SJSA1 (cell line): ENCODE results near the gene NUDT3. TPM values are rescaled to one million over a fixed set of nuclear protein-coding genes. Genes with fewer than 3 reads are reported as not detected.
"Not testable (repeated sequence)": the region's sequence is repeated elsewhere in the genome, so short reads cannot be mapped to it uniquely, and the experiment has no call there.

Experiments used
- DNase-seq, 2 experiments: peaks; one replicate each; pipeline ENCODE4 v3.0.0-alpha.2; 2015 to 2020; ENCODE audit warnings: low spot score in 2 of 2, low read depth in 1 of 2
- H3K27ac ChIP-seq: fragments of 250-450 bp; sonication (Bioruptor Pico); 2 replicates; pipeline ENCODE4 v1.5.1; 2020; ENCODE audit warnings: mild to moderate bottlenecking, moderate library complexity
- H3K27me3 ChIP-seq: fragments of 250-450 bp; sonication (Bioruptor Pico); replicated peaks from 2 replicates; pipeline ENCODE4 v1.5.1; 2020; ENCODE audit warnings: mild to moderate bottlenecking, moderate library complexity
- H3K36me3 ChIP-seq: fragments of 250-450 bp; sonication (Bioruptor Pico); 2 replicates; pipeline ENCODE4 v1.5.1; 2020; ENCODE audit warnings: mild to moderate bottlenecking
- H3K4me1 ChIP-seq: fragments of 250-450 bp; sonication (Bioruptor Pico); replicated peaks from 2 replicates; pipeline ENCODE4 v1.6.1; 2021; ENCODE audit warnings: mild to moderate bottlenecking
- H3K4me3 ChIP-seq: fragments of 250-450 bp; sonication (Bioruptor Pico); 2 replicates; pipeline ENCODE4 v1.5.1; 2020; ENCODE audit warnings: mild to moderate bottlenecking
- H3K9me3 ChIP-seq: fragments of 250-450 bp; sonication (Bioruptor Pico); replicated peaks from 2 replicates; pipeline ENCODE4 v1.5.1; 2020; ENCODE audit warnings: mild to moderate bottlenecking
- total RNA-seq: library from RNA; depleted of rRNA; stranded (reverse); fragments of >200 nt; shearing (Covaris generic); gene quantifications from 2 replicates; pipeline ENCODE4 v1.2.3, GENCODE V29; 2014

Gene NUDT3
- total RNA-seq, 1 experiment from 2014 or later = 20.2 TPM

DNA sequence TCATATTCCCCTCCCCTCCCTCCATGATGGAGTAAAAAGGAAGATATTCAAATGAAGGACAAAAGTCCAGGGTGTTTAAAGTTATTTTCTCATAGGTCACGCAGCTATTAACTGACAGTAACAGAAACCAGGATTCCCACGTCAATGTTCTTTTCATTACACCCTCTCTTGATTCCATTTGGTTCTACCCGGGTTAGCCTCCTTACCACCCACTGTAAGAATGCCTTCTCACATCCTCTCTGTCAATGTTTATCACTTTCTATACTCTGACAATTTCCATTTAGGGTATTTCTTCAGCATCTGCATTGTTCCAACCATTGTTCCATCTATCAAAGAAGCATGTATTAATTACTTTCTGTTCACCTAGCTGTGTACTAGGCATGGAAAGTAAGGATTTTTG is 52.1 kb downstream of the NUDT3 start:
- no peak overlapping the region for H3K27ac ChIP-seq
- H3K27me3 ChIP-seq = no peaks in the 10 kb centered on the region
- H3K4me1 ChIP-seq = no peaks in the 10 kb centered on the region
- no peaks in the 10 kb centered on the region for H3K9me3 ChIP-seq
- no peak overlapping the region for H3K4me3 ChIP-seq
- peaks cover 10% of the 10 kb centered on the region for H3K36me3 ChIP-seq
- DNase-seq = no peak

DNA sequence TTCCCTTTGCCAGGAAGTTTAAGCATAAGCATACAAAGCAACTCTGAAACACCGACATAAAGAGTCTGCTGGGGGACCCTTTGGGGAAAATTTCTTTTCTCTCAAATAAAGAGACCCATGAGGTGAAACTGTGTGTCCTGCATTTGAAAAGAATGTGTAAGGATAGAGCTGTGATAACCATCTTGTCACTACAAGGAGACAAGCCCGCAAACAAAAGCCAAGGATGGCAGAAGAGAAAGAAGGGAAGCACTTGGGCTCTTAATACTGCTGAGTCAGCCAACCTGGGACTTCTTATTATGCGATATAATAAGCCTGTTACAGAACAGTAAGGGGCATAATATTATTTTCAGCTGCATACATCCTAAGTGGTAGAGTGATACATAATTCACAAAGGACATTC is 52.5 kb downstream of the NUDT3 start:
- Histone ChIP-seq H3K27me3 (no peaks in the 10 kb centered on the region), H3K36me3 (peaks cover 10% of the 10 kb centered on the region), H3K27ac (no peak overlapping the region), H3K9me3 (no peaks in the 10 kb centered on the region), H3K4me3 (no peak overlapping the region), H3K4me1 (no peaks in the 10 kb centered on the region)
- DNase-seq = no peak

DNA sequence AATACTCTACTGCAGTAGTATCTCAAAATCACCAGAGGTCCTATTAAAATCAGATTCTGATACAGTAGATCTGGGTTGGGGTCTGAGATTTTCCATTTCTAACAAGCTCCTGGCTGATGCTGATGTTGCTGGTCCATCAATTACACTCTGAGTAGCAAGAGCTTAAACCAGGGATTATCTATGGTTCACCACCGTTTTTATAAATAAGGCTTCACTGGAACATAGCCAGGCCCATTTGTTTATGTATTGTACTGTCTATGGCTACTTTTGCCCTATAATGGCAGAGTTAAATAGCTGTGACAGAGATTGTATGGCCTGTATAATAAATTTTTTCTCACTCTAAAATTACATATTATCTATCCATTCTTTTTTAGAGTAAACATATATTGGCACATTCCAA is 53.0 kb downstream of the NUDT3 start:
- DNase-seq = no peak
- no peaks in the 10 kb centered on the region for H3K4me1 ChIP-seq
- no peak overlapping the region for H3K27ac ChIP-seq
- H3K36me3 ChIP-seq = peaks cover 10% of the 10 kb centered on the region
- H3K9me3 ChIP-seq = no peaks in the 10 kb centered on the region
- H3K4me3 ChIP-seq = no peak overlapping the region
- no peaks in the 10 kb centered on the region for H3K27me3 ChIP-seq

DNA sequence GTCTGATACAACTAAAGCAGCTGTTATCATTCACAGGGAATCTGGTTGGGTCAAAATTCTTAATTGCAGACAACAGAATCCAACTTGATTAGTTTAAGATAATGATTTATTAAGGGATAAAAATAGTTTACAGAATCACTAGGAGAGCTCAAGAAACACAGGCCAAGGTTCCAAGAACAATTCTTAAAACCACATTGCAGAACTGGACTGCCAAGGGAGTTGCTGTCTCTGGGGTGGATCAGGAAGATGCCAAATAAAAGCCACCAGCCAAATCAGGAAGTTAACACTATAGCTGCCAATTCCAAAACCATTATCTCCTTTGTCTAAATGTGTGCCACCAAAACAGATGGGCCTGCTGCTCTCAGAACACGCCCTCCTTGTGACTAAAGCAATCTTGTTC is 53.7 kb downstream of the NUDT3 start:
- Histone ChIP-seq H3K9me3 (no peaks in the 10 kb centered on the region), H3K4me3 (no peak overlapping the region), H3K27me3 (no peaks in the 10 kb centered on the region), H3K27ac (no peak overlapping the region), H3K36me3 (peaks cover 10% of the 10 kb centered on the region), H3K4me1 (no peaks in the 10 kb centered on the region)
- no peak for DNase-seq

DNA sequence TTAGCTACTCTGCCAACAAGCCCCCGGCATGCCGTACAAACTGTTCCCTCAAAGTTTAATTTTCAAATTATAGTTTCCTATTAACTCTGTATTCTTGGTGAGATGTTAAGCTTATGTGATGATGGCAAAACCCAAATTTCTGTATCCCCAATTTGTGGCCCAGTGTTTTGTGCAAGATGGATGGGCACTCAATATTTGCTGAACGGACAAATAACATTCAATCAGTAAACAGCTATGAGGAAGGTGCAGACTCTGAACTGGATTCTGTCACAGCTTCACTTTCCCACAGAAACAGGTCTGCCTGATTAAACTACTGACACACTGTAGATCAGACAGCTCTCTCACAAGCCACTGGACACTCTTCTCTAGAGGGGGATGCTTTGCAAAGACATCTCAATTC is 54.1 kb downstream of the NUDT3 start:
- H3K27me3 ChIP-seq = no peaks in the 10 kb centered on the region
- DNase-seq = no peak
- peaks cover 10% of the 10 kb centered on the region for H3K36me3 ChIP-seq
- H3K4me1 ChIP-seq = no peaks in the 10 kb centered on the region
- no peaks in the 10 kb centered on the region for H3K9me3 ChIP-seq
- H3K4me3 ChIP-seq = no peak overlapping the region
- H3K27ac ChIP-seq = no peak overlapping the region

DNA sequence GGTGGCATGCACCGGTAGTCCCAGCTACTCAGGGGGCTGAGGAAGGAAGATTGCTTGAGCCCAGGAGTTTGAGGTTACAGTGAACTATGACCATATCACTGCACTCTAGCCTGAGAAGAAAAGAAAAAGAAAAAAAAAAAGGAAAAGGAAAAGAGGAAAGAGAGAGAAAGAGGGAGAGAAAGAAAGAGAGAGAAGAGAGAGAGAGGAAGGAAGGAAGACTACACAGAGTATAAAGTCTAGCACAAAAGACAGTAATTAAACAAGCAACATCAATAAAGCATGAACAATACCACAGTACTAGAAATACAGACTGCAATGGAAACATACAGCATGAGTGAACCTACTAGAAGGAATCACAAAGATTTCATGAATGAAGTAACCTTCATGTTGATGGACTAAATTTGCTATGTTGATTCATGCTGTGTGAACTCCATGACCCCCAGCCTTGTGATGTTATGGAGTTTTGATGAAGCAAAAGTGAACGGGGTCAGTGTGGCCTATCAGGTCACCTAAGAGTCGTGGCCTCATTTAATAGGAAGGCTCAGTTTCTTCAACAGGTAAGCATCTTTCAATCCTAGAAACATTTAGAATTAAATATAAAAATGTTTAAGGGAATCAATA is 57.6 kb downstream of the NUDT3 start:
- no peak for DNase-seq
- H3K9me3 ChIP-seq = no peaks in the 10 kb centered on the region
- no peak overlapping the region for H3K27ac ChIP-seq
- no peak overlapping the region for H3K4me3 ChIP-seq
- H3K27me3 ChIP-seq = no peaks in the 10 kb centered on the region
- H3K36me3 ChIP-seq = peaks cover 14% of the 10 kb centered on the region
- no peaks in the 10 kb centered on the region for H3K4me1 ChIP-seq

DNA sequence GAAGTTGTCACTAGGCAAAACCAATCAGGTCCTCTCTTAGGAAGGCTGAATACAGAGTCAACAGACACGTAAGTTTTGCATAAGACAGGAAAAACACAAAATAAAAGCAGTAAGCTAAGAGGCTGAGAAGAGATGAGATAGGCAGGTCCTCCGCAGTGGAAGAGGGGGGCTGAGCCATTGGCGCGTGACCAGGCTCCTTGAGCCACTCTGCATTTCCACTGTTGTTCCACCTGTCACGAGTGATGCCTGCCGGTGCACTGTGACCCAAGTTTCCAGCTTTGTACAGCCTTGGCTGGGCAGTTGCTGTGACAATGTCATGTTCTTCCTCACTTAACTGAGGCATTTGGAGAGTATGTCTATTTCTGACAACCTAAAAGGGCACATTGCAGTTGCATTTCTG is 58.6 kb downstream of the NUDT3 start:
- Histone ChIP-seq H3K27ac (no peak overlapping the region), H3K4me3 (no peak overlapping the region)

DNA sequence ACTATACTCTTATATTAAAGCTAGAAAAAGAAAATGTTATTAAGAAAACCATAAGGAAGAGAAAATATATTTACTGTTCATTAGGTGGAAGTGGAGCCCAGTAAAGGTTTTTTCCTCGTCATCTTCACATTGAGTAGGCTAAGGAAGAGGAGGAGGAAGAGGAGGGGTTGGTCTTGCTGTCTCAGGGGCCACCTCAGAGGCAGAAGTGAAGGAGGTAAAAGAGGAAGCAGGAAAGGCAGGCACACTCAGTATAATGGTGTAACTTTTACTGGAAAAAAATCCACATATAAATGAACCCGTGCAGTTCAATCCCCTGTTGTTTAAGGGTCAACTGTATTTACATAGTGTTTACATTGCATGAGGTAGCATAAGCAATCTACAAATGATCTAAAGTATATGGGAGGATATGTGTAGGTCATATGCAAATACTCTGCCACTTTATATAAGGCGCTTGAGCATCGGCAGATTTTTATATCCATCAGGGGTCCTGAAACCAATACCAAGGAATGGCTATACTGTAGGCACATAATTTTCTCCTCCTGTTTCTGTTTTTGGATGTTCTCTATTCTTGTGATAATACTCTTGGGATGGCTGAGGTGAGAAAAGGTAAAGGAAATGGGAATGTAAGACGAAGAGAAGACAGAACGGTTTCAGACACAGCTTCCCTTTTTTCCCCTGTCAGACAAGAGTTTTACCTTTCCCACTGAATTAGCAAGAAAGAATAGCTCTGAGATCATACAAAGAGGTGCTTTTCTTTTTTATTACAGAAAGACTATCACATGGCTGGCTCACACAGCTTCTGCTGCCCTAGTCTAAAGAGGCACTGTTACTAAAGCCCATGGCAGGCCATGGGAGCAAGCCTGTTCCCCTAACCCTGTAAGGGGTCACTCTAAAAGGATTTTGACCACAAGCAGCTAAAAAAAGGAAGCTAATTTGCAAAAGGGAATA is 59.9 kb downstream of the NUDT3 start:
- Histone ChIP-seq H3K36me3 (peaks cover 6% of the 10 kb centered on the region; the same call in 1 of the 2 replicates), H3K27ac (no peak overlapping the region), H3K27me3 (no peaks in the 10 kb centered on the region), H3K4me1 (no peaks in the 10 kb centered on the region), H3K4me3 (no peak overlapping the region), H3K9me3 (no peaks in the 10 kb centered on the region)
- DNase-seq = no peak

More for the DNA sequence above, 58.6 kb downstream of the NUDT3 start:
- H3K4me1 ChIP-seq = no peaks in the 10 kb centered on the region
- peaks cover 6% of the 10 kb centered on the region; the same call in 1 of the 2 replicates for H3K36me3 ChIP-seq
- H3K9me3 ChIP-seq = no peaks in the 10 kb centered on the region
- no peak for DNase-seq
- H3K27me3 ChIP-seq = no peaks in the 10 kb centered on the region

DNA sequence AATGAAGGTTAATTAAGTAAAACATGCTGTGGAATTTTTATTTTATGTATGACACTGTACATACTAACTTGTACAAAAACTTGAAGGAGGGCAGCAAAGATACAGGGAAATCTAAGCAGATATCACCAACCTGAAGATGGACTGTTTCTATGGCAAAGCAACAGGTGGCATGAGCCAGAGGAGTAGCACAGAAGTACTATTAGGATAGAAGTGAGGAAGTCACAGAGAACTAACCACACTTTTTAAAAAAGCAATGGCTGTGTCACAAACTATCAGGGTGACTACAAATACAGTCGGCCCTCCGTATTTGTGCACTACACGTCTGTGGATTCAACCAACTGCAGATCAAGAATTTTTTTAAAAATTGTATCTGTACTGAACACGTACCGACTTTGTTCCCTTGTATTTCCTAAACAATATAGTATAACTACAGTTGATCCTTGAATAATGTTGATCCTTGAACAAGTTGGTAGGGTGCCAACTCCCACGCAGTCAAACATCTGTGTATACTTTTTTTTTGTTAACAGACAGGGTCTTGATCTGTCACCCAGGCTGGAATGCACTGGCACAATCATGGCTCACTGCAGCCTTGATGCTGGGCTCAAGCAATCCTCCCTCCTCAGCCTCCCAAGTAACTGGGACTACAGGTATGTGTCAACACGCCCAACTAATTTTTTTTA is 61.0 kb downstream of the NUDT3 start:
- H3K4me1 ChIP-seq = no peaks in the 10 kb centered on the region
- DNase-seq = no peak
- peaks cover 6% of the 10 kb centered on the region; the same call in 1 of the 2 replicates for H3K36me3 ChIP-seq
- H3K4me3 ChIP-seq = no peak overlapping the region
- H3K27ac ChIP-seq = no peak overlapping the region
- H3K27me3 ChIP-seq = no peaks in the 10 kb centered on the region
- no peaks in the 10 kb centered on the region for H3K9me3 ChIP-seq

DNA sequence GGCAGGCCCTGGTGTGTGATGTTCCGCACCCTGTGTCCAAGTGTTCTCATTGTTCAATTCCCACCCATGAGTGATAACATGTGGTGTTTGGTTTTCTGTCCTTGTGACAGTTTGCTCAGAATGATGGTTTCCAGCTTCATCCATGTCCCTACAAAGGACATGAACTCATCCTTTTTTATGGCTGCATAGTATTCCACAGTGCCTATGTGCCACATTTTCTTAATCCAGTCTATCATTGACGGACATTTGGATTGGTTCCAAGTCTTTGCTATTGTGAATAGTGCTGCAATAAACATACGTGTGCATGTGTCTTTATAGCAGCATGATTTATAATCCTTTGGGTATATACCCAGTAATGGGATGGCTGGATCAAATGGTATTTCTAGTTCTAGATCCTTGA is 62.7 kb downstream of the NUDT3 start:
- H3K36me3 ChIP-seq, H3K4me3 ChIP-seq, H3K27ac ChIP-seq, DNase-seq, H3K27me3 ChIP-seq, H3K9me3 ChIP-seq, H3K4me1 ChIP-seq: not testable (repeated sequence)

DNA sequence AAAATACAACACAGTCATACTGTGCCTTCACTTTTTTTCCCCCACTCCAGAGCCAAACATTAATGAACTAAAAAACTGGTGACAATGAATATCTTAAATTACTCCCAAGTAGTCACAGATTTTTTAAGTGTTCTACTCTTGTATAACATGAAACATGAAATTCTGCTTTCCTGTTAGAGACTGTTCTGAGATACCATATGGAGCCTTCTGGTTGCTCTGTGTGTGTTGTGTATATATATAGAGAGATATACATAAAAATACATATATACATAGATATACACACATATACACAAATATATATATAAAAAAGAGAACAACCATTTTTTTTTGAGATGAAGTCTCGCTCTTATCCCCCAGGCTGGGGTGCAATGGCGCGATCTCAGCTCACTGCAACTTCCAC is 63.5 kb downstream of the NUDT3 start:
- no peaks in the 10 kb centered on the region for H3K9me3 ChIP-seq
- no peak overlapping the region for H3K4me3 ChIP-seq
- H3K27me3 ChIP-seq = no peaks in the 10 kb centered on the region
- no peaks in the 10 kb centered on the region for H3K4me1 ChIP-seq
- no peak for DNase-seq
- H3K27ac ChIP-seq = no peak overlapping the region
- H3K36me3 ChIP-seq = peaks cover 6% of the 10 kb centered on the region; the same call in 1 of the 2 replicates

DNA sequence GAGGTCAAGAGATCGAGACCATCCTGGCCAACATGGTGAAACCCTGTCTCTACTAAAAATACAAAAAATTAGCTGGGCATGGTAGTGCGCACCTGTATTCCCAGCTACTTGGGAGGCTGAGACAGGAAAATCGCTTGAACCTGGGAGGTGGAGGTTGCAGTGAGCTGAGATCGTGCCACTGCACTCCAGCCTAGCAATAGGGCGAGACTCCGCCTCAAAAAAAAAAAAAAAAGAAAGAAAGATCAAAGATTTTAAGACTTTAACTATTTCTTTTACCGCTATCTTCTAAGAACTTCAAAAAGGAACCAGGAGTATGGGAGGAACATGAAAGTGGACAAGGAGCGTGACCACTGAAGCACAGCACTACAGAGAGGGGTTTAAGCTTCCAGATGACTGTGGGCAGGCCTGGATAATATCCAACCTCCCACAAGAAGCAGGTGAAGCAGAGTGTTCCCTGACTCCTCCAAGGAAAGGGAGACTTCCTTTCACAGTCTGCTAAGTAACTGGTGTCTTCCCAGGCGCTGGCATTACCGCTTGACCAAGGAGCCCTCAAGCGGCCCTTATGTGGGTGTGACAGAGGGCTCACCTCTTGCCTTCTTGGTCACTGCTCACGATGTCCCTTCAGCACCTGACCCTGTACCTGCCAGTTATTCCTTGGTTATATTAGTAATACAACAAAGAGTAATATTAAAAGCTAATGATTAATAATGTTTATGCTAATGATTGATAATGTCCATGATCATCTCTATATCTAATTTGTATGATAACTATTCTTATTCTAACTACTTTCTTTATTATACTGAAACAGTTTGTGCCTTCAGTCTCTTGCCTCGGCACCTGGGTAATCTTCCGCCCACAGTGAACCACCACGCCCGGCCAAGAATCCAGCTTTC is 64.9 kb downstream of the NUDT3 start:
- not testable (repeated sequence) for H3K36me3 ChIP-seq

DNA sequence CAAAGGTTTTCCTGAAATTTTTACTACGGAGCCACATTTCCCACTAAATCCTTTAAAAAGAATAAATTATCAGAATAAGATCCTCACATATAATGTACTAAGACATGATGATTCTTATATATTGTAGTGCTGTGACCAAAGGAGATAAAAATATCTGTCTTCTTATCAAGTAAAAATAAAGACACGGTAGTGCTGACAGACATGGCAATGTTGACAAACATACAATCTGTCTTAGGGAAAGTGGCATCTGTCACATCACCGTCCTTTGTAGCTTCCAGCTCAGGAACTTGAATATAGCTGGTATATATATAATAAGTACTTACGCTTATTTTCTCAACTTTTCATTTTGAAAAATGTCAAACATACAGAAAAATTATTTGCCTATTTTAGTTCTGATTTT is 66.8 kb downstream of the NUDT3 start:
- Histone ChIP-seq H3K4me3 (no peak overlapping the region), H3K36me3 (peaks cover 6% of the 10 kb centered on the region), H3K27me3 (no peaks in the 10 kb centered on the region), H3K9me3 (no peaks in the 10 kb centered on the region), H3K27ac (no peak overlapping the region), H3K4me1 (no peaks in the 10 kb centered on the region)
- no peak for DNase-seq

More for the DNA sequence above, 64.9 kb downstream of the NUDT3 start:
- not testable (repeated sequence) for H3K4me1 ChIP-seq, H3K4me3 ChIP-seq, H3K9me3 ChIP-seq, DNase-seq, H3K27me3 ChIP-seq, H3K27ac ChIP-seq
